Cardiac fibroblast (primary cell): Measurements from ENCODE around the gene MAGI2.

Source experiments
- DNase-seq, 2 donors: peaks; one replicate each; pipeline versions ENCODE4 v3.0.0 to v3.0.0-alpha.2; 2010; ENCODE audit warnings: low read depth in 2 of 2
- H3K4me3 ChIP-seq, 2 donors: replicated peaks in 1 of 2; 1 replicate in 1 of 2; 2 replicates in 1 of 2; pipeline ENCODE4 v1.5.1; 2011; ENCODE audit warnings: low read depth in 2 of 2, low read length in 2 of 2, mild to moderate bottlenecking in 2 of 2, moderate library complexity in 1 of 2
- TF ChIP-seq, protein P1 (sequence below): IDR thresholded peaks from one replicate; pipeline ENCODE4 v1.5.1; 2011; ENCODE audit warnings: low read depth, mild to moderate bottlenecking, low read length, inconsistent platforms

MAGI2 gene

DNA sequence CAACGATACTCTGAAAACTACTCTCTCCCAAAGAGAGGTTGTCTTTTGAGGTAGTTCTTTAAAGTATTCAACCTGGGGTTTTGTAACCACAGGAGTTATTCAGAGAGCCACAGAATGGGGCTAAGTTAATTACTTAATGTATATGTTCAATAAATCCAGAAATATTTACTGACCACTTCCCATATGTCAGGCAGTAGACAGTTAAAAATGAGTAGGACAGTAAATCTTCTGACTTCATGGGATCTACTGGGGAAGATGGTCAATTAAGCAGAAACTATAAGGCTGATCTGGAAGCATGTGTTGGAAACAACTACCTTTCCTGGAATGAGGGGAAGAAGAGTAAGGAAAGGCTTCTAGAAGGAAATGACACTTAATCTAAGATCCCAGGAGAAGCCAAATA, 167.7 kb downstream of the MAGI2 start:
- DNase-seq, result no peak
- TF ChIP-seq, protein P1, sequence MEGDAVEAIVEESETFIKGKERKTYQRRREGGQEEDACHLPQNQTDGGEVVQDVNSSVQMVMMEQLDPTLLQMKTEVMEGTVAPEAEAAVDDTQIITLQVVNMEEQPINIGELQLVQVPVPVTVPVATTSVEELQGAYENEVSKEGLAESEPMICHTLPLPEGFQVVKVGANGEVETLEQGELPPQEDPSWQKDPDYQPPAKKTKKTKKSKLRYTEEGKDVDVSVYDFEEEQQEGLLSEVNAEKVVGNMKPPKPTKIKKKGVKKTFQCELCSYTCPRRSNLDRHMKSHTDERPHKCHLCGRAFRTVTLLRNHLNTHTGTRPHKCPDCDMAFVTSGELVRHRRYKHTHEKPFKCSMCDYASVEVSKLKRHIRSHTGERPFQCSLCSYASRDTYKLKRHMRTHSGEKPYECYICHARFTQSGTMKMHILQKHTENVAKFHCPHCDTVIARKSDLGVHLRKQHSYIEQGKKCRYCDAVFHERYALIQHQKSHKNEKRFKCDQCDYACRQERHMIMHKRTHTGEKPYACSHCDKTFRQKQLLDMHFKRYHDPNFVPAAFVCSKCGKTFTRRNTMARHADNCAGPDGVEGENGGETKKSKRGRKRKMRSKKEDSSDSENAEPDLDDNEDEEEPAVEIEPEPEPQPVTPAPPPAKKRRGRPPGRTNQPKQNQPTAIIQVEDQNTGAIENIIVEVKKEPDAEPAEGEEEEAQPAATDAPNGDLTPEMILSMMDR, result no peak

GRCh38 chr7:79284211-79284610, 169.3 kb downstream of the MAGI2 start:
- TF ChIP-seq, protein P1, result no peak

More for the DNA sequence above, 167.7 kb downstream of the MAGI2 start:
- no peak overlapping the region for H3K4me3 ChIP-seq

DNA sequence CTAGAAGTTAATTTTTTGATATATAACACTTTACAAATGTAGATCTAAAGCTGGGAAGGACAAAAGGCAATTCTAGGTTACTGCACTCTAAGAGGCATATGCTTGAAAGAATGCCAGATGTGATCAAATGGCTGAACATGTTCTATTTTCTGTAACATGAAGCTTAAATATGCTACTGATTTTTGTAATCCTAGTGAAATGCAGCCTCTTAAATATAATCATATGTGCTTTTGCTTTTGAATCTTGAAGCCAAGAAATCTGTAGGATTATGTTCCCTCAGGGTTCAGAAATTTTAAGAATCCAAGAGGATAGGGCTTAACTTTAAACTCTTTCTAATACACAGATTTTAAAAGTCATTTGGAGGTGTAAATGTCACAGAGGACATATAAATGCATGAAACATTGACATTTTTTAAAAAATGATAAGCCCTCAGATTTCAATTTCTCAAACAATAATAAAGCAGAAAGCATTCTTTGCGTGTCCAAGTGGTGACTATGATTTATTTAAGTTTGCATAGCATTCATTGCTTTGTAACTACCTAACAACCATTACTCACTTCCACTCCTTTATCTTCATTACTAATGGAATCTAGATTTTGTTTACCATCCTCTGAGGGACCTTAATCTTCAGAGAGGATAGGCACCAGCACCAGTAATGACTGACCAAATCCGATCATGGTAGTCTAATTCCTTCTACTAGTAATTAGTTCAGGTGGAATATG, 170.4 kb downstream of the MAGI2 start:
- peak overlapping the region in 1 of 2 donors; percentile 7 for H3K4me3 ChIP-seq
- peak; percentile 58 to 87 for DNase-seq
- TF ChIP-seq, protein P1, result no peak

More at GRCh38 chr7:79284211-79284610, 169.3 kb downstream of the MAGI2 start:
- peak; percentile 18 to 55 for DNase-seq
- no peak overlapping the region for H3K4me3 ChIP-seq

- H3K4me3 ChIP-seq, result no peak overlapping the region
- TF ChIP-seq, protein P1, result peak; percentile 47
- peak; percentile 84 to 87 for DNase-seq
Observed at GRCh38 chr7:79282070-79282694, 171.3 kb downstream of the MAGI2 start.

DNA sequence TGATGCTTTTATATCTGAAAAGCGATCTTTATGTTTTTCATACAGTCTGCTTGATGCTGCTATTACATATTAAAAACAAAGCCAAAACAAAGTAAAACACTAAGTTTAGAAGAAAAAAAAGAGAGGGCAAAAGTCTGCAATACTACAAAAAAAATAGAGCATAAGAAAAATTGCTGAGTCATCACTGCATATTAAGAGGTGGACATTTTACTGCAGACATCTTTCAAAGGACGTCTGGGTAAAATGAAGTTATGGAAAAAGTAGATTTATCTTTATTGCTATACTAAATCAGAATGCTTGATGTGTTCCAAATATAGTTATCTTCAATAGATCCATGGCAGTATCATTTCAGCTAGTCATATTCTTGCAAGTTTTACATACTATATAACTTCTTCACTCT, 172.0 kb downstream of the MAGI2 start:
- H3K4me3 ChIP-seq, result no peak overlapping the region
- TF ChIP-seq, protein P1, result no peak
- DNase-seq, result peak; percentile 22 to 29

DNA sequence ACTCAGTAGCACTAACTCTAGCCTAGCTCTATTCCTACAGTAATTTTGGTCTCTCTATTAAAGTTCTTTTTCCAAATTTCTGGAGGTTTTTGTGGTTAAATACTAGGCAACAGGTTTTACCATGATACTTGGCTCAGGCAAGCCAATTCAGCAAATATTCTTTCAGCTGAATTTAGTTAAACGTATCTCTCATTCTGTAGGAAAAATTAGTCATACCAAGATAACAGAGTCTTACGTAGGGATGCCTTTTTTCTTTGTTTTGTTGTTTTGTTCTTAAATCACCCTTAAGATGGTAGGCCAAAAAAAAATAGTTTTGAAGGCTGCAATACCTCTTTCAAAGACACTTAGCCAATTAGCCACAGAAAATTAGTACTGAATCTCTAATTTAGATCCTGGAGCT, 180.5 kb downstream of the MAGI2 start:
- no peak overlapping the region for H3K4me3 ChIP-seq
- peak; percentile 59 to 79 for DNase-seq
- TF ChIP-seq, protein P1, result no peak
